ENCODE data around the gene MYO3B.

Gene MYO3B

DNA sequence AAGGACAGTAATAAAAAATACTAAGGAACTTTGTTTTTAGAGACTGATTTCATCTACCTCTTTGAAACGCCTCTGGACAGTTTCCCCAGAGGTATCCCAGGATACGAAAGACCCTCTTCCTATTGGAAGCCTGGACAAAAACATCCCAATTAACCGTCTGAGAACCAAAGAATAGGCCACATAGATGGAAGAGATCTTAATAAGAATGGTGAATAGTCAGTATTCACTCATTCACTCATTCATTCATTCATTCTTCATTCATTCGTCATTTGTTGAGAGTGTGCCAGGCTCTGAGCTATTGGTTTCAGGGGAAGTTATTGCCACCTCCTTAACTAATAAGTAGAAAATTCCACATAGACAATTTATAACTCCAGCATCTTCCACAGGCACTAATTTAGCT, 464.0 kb downstream of the MYO3B start:
- TF ChIP-seq, protein P1, sequence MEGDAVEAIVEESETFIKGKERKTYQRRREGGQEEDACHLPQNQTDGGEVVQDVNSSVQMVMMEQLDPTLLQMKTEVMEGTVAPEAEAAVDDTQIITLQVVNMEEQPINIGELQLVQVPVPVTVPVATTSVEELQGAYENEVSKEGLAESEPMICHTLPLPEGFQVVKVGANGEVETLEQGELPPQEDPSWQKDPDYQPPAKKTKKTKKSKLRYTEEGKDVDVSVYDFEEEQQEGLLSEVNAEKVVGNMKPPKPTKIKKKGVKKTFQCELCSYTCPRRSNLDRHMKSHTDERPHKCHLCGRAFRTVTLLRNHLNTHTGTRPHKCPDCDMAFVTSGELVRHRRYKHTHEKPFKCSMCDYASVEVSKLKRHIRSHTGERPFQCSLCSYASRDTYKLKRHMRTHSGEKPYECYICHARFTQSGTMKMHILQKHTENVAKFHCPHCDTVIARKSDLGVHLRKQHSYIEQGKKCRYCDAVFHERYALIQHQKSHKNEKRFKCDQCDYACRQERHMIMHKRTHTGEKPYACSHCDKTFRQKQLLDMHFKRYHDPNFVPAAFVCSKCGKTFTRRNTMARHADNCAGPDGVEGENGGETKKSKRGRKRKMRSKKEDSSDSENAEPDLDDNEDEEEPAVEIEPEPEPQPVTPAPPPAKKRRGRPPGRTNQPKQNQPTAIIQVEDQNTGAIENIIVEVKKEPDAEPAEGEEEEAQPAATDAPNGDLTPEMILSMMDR (IDR thresholded peaks at IDR 0.05; ENCODE audit: insufficient read depth, low read depth, low read length, missing control alignments): no peak
- H3K4me3 ChIP-seq (ENCODE audit: low read depth, low read length): no peak overlapping the region
- DNase-seq (ENCODE audit: low read depth): no peak

DNA sequence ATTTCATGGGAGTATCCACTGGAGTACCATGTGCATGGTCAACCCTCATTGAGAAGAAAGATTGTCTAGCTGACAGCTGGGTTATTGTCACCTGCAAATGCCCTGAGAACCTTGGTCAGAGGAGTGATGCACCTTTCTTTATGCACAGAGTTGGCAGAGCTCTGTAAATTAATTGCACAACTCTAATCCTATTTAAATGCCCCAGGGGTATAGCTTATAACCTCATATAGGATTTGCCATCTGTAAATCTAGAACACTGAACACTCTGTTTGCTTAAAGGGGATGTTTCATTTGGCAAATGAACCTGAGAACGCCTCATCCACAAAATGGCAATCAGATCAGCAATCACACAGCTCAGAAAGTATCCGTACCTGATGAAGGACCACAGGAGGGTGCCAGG, 465.4 kb downstream of the MYO3B start:
- no peak for DNase-seq (ENCODE audit: low read depth)
- TF ChIP-seq, protein P1 (IDR thresholded peaks at IDR 0.05; ENCODE audit: insufficient read depth, low read depth, low read length, missing control alignments): no peak
- H3K4me3 ChIP-seq (ENCODE audit: low read depth, low read length): no peak overlapping the region

DNA sequence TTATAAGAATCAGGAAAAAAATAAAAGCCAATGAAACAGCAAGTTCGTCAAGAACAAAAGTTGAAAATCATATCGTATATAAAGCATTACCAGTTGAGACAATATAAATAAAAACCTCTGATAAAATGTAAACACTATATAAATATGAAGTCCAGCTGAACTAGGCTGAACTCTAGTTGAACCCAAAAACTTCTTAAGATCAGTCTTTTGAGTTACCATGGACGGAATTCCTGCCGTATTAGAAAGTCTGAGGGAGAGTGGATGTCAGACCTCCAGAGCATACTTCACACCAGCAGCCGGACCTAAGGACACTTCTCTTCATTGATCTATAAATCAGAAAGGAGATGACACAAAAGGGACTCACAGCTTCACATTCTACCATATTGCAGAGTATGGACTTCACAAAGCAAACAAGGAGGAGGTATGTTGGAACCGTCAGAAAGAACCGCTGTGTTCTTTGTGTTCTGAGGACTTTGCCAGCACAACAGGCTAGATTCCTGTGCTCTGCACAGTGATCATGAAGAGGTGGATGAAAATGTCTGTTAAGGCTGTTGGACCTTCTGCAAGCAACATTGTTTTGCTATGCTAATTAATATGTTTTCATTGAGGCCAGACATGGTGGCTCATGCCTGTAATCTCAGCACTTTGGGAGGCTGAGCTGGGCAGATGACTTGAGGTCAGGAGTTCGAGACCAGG, 469.9 kb downstream of the MYO3B start:
- DNase-seq (ENCODE audit: low read depth): no peak
- TF ChIP-seq, protein P1 (IDR thresholded peaks at IDR 0.05; ENCODE audit: insufficient read depth, low read depth, low read length, missing control alignments): no peak
- H3K4me3 ChIP-seq (ENCODE audit: low read depth, low read length): no peak overlapping the region

DNA sequence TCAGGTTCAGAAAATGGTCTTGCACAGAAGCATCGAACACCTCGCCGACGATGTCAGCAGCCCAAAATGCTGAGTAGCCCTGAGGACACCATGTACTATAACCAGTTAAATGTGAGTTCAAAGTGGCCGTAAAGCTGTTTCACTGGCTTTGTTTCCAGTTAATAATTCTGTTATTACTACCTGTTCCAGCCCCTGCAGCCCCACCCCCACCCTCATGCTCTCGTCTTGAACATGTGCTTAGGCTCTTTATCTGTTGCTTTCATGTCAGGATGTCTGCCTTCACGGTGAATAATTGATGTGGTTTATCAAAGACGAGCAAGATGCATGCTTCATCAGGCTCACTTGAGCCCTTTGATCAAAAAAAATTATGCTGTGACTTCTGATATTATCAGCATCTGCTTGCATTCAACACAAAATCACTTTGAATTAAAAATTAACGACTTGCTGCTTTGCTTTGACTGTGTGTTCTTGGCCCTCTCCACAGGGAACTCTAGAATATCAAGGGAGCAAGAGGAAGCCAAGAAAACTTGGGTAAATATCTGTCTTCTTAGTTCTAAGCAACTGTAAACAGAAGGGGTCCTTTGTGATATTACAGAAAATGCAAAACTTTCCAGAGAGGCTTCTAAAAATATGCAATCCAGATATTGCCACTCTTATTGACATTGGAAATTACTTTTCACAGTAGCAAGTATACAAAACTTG, 473.8 kb downstream of the MYO3B start:
- DNase-seq (ENCODE audit: low read depth): no peak
- H3K4me3 ChIP-seq (ENCODE audit: low read depth, low read length): no peak overlapping the region
- TF ChIP-seq, protein P1 (IDR thresholded peaks at IDR 0.05; ENCODE audit: insufficient read depth, low read depth, low read length, missing control alignments): no peak

DNA sequence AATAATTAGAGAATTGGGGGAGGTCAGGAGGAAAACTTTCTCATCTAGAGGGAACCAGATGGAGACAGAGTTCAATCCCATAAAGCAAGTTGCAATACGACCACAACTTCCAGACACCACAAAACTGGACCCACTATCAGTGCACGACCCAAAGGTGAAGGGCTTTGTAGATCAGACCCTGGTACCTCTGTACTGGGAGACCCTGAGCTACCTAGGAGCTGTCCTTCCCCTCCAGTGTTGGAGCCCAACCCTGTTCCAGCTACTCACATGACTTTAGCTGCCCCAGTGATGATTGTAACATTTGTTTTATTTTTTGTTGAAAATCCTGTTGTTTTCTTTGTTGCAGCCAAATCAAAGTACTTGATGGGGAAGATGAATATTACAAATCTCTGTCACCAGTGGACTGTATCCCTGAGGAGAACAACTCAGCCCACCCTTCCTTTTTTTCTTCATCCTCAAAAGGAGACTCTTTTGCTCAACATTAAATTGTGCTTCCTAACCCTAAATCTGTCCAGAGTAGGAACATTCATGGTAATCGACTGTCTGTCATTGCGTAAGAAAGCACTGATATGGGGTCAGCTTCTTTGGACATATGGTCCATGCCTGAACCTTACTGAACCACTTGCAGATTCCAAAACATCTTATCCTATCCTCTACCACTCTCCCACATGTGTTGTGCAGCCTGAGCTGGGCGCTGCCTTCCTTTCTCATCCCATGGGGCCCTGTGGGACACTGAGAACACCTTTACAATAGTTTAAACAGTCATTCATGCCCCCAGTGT, 474.9 kb downstream of the MYO3B start:
- DNase-seq (ENCODE audit: low read depth): no peak
- H3K4me3 ChIP-seq (ENCODE audit: low read depth, low read length): no peak overlapping the region
- TF ChIP-seq, protein P1 (IDR thresholded peaks at IDR 0.05; ENCODE audit: insufficient read depth, low read depth, low read length, missing control alignments): no peak

DNA sequence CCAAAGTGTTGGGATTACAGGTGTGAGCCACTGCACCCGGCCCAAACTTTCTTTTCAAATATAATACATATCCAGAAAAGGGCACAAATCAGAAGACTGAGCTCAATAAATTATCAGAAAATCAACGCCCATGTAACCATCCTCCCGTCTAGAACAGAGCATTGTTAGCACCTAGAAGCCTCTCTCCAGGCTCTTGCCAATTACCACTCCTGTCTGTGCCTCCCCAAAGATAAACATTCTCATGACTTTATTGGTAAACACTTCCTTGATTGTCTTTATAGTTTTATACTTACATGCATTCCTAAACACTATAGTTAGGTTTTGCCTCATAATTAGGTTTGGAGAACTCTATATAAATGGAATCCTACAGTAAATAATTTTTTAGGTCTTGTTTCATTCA, 478.7 kb downstream of the MYO3B start:
- no peak for DNase-seq (ENCODE audit: low read depth)
- H3K4me3 ChIP-seq (ENCODE audit: low read depth, low read length): no peak overlapping the region
- TF ChIP-seq, protein P1 (IDR thresholded peaks at IDR 0.05; ENCODE audit: insufficient read depth, low read depth, low read length, missing control alignments): no peak

Data from GM12865 (cell line).